Measurements from ENCODE around the gene CA4.
A peak's percentile ranks its signal among the peaks of the same experiment; 100 is the strongest.

The CA4 gene

GRCh38 chr17:60141111-60142018 is 8.4 kb upstream of the CA4 start:
- no peaks in the 10 kb centered on the region for H3K79me1 ChIP-seq (ENCODE audit: low read depth, low read length)
- peak overlapping the region; percentile 63 for H3K14ac ChIP-seq (ENCODE audit: low read length)
- peak overlapping the region; percentile 31 for H3K4ac ChIP-seq (ENCODE audit: low read length)
- peak overlapping the region; percentile 88 for H3K18ac ChIP-seq (ENCODE audit: low read length)
- peak overlapping the region; percentile 83 for H2AFZ ChIP-seq (ENCODE audit: low read length)
- DNase-seq (ENCODE audit: low spot score), result no peak
- no peak overlapping the region for H4K91ac ChIP-seq (ENCODE audit: low read depth, low read length, poor library complexity)
- peak overlapping the region; percentile 91 for H2BK12ac ChIP-seq (ENCODE audit: low read length)
- no peaks in the 10 kb centered on the region for H3K36me3 ChIP-seq (replicated peaks in 1 of 2; ENCODE audit: control insufficient read depth in 2 of 2, insufficient read depth in 2 of 2, low read length in 2 of 2)
- peak overlapping the region; percentile 82 for H2AK5ac ChIP-seq (ENCODE audit: low read depth, low read length)
- H3K4me3 ChIP-seq (ENCODE audit: low read length in 2 of 2), result peak overlapping the region; percentile 18 to 25
- peak overlapping the region; percentile 61 for H3K4me2 ChIP-seq (ENCODE audit: insufficient read depth, low read length, poor library complexity, severe bottlenecking)
- H2BK120ac ChIP-seq (ENCODE audit: low read depth, low read length), result no peak overlapping the region
- peaks cover 26 to 47% (median 38%) of the 10 kb centered on the region in 3 experiments for H3K27me3 ChIP-seq (ENCODE audit: control insufficient read depth in 3 of 3, insufficient read depth in 3 of 3, low read depth in 1 of 3, low read length in 3 of 3)
- peaks cover 0 to 3% of the 10 kb centered on the region in 2 donors for H3K9me3 ChIP-seq (replicated peaks in 1 of 2; ENCODE audit: control insufficient read depth in 2 of 2, insufficient read depth in 1 of 2, low read depth in 1 of 2, low read length in 2 of 2)
- no peak overlapping the region for H4K8ac ChIP-seq (ENCODE audit: low read depth, low read length)
- peaks cover 32 to 37% of the 10 kb centered on the region in 2 donors for H3K4me1 ChIP-seq (ENCODE audit: control insufficient read depth in 2 of 2, insufficient read depth in 1 of 2, low read depth in 1 of 2, low read length in 2 of 2)
- H3K9ac ChIP-seq (ENCODE audit: low read depth, low read length, poor library complexity), result no peak overlapping the region
- no peak overlapping the region for H3K27ac ChIP-seq (replicated peaks; ENCODE audit: low read length)
- no peak overlapping the region for H2BK5ac ChIP-seq (ENCODE audit: low read length)
- H2BK15ac ChIP-seq (ENCODE audit: low read length), result no peak overlapping the region
- WGBS, 2 donors (ENCODE audit: extremely low coverage in 2 of 2, insufficient read length in 2 of 2, insufficient replicate concordance in 1 of 2), result no CpG with 5 or more reads among the region's 52 CpGs
- peak overlapping the region; percentile 47 for H3K23ac ChIP-seq (ENCODE audit: low read depth, low read length, poor library complexity)

DNA sequence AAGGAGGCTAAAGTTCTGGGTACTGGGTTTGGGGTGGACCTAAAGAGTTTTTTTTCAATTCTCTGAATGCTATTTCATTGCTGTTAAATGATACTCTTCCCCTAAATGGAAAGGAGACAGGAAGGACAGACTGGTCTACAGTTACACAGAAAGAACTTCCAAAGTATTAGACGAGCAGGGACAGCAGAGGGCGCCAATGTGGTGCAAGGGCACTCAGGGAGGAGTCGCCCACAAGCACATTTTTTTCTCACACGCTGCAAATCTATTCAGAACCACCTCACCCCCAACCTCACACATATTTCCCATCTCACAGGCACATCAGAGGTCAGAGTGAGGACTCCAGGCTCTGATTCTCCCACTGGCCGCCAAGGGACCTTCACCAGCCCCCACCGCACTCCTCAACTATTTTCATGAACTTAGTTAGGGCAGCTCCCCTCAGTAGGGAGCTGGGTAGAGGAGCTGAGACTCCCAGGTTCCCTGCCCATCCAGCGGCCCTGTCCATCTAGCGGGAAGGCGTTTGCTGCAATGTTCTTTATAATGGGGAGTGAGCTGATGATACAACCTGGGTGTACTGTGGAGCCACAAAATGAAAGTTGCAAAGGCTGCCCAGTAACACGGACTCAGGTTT is 6.8 kb upstream of the CA4 start:
- H3K9ac ChIP-seq (ENCODE audit: low read depth, low read length, poor library complexity), result no peak overlapping the region
- H3K36me3 ChIP-seq (replicated peaks in 1 of 2; ENCODE audit: control insufficient read depth in 2 of 2, insufficient read depth in 2 of 2, low read length in 2 of 2), result no peaks in the 10 kb centered on the region
- peak overlapping the region; percentile 91 for H2AFZ ChIP-seq (ENCODE audit: low read length)
- no peak overlapping the region for H2BK5ac ChIP-seq (ENCODE audit: low read length)
- H3K4ac ChIP-seq (ENCODE audit: low read length), result no peak overlapping the region
- H2BK15ac ChIP-seq (ENCODE audit: low read length), result no peak overlapping the region
- peak overlapping the region; percentile 80 for H3K27ac ChIP-seq (replicated peaks; ENCODE audit: low read length)
- no peak overlapping the region for H4K91ac ChIP-seq (ENCODE audit: low read depth, low read length, poor library complexity)
- no peak overlapping the region for H2BK12ac ChIP-seq (ENCODE audit: low read length)
- H3K9me3 ChIP-seq (replicated peaks in 1 of 2; ENCODE audit: control insufficient read depth in 2 of 2, insufficient read depth in 1 of 2, low read depth in 1 of 2, low read length in 2 of 2), result peaks cover 0 to 3% of the 10 kb centered on the region in 2 donors
- peak; percentile 79 for DNase-seq (ENCODE audit: low spot score)
- H2BK120ac ChIP-seq (ENCODE audit: low read depth, low read length), result no peak overlapping the region
- no peak overlapping the region for H2AK5ac ChIP-seq (ENCODE audit: low read depth, low read length)
- H3K27me3 ChIP-seq (ENCODE audit: control insufficient read depth in 3 of 3, insufficient read depth in 3 of 3, low read depth in 1 of 3, low read length in 3 of 3), result peaks cover 26 to 59% (median 36%) of the 10 kb centered on the region in 3 experiments
- peaks cover 32% of the 10 kb centered on the region in 2 donors for H3K4me1 ChIP-seq (ENCODE audit: control insufficient read depth in 2 of 2, insufficient read depth in 1 of 2, low read depth in 1 of 2, low read length in 2 of 2)
- no peaks in the 10 kb centered on the region for H3K79me1 ChIP-seq (ENCODE audit: low read depth, low read length)
- H3K14ac ChIP-seq (ENCODE audit: low read length), result no peak overlapping the region
- H4K8ac ChIP-seq (ENCODE audit: low read depth, low read length), result no peak overlapping the region
- no peak overlapping the region for H3K23ac ChIP-seq (ENCODE audit: low read depth, low read length, poor library complexity)
- WGBS, 2 donors (ENCODE audit: extremely low coverage in 2 of 2, insufficient read length in 2 of 2, insufficient replicate concordance in 1 of 2), result no CpG with 5 or more reads among the region's 10 CpGs
- H3K4me2 ChIP-seq (ENCODE audit: insufficient read depth, low read length, poor library complexity, severe bottlenecking), result peak overlapping the region; percentile 61
- peak overlapping the region; percentile 61 for H3K18ac ChIP-seq (ENCODE audit: low read length)
- peak overlapping the region in 1 of 2 donors; percentile 24 for H3K4me3 ChIP-seq (ENCODE audit: low read length in 2 of 2)

DNA sequence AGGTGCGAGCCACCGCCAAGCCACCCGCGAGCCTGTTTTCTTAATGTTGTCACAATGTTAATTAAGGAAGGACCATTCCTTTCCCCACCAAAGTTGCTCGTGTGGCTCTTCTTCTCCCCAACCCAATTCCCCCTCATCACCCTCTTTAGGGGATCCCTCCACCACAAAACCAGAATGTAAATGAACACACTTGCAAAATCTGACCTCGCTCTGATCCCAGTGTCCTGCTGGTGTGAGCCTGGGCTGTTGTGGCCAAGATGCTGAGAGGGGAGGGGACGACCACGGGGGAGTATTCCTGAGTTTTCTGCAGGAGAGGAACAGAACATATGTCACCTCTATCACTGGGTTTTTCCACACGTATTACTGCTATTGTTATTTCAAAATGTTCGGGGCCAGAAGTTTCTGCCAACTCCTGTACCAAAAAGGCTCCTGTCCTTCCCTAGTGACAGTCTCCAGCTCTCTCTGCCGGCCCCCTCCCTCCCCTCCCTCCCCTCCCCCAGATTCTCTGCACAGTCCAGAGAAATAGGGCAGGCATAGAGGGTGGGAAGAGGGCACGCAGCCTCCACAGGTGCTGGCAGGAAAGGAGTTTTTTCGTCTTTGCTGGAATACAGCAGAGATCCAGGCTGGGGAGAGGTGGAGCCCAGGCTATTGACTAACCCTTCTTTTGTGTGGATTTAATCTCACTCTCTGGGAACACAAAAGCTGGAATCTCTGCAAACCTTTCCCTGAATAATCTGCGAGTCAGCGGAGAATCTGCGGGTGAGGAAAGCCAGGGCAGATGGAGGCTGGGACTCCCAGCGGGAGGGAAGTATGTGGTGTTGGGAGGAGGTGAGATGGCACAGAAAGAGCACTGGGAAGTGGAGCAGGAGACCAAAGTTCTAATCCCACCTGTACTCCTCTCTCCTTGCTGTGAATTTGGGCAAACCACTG is 4.5 kb upstream of the CA4 start:
- Histone ChIP-seq H3K4me3 (ENCODE audit: low read length in 2 of 2) (peak overlapping the region in 1 of 2 donors; percentile 8), H3K36me3 (replicated peaks in 1 of 2; ENCODE audit: control insufficient read depth in 2 of 2, insufficient read depth in 2 of 2, low read length in 2 of 2) (no peaks in the 10 kb centered on the region), H3K9ac (ENCODE audit: low read depth, low read length, poor library complexity) (no peak overlapping the region), H3K4ac (ENCODE audit: low read length) (no peak overlapping the region), H3K27ac (replicated peaks; ENCODE audit: low read length) (peak overlapping the region; percentile 87), H4K91ac (ENCODE audit: low read depth, low read length, poor library complexity) (no peak overlapping the region), H3K27me3 (ENCODE audit: control insufficient read depth in 3 of 3, insufficient read depth in 3 of 3, low read depth in 1 of 3, low read length in 3 of 3) (peaks cover 15 to 59% (median 16%) of the 10 kb centered on the region in 3 experiments), H2BK120ac (ENCODE audit: low read depth, low read length) (peak overlapping the region; percentile 10), H2BK15ac (ENCODE audit: low read length) (no peak overlapping the region), H3K18ac (ENCODE audit: low read length) (peak overlapping the region; percentile 32), H3K23ac (ENCODE audit: low read depth, low read length, poor library complexity) (no peak overlapping the region), H2AK5ac (ENCODE audit: low read depth, low read length) (no peak overlapping the region), H2BK5ac (ENCODE audit: low read length) (no peak overlapping the region), H3K79me1 (ENCODE audit: low read depth, low read length) (peaks cover 2% of the 10 kb centered on the region), H3K14ac (ENCODE audit: low read length) (no peak overlapping the region), H2AFZ (ENCODE audit: low read length) (peak overlapping the region; percentile 54), H3K4me1 (ENCODE audit: control insufficient read depth in 2 of 2, insufficient read depth in 1 of 2, low read depth in 1 of 2, low read length in 2 of 2) (peaks cover 42 to 46% of the 10 kb centered on the region in 2 donors), H4K8ac (ENCODE audit: low read depth, low read length) (no peak overlapping the region), H3K4me2 (ENCODE audit: insufficient read depth, low read length, poor library complexity, severe bottlenecking) (peak overlapping the region; percentile 29), H2BK12ac (ENCODE audit: low read length) (no peak overlapping the region), H3K9me3 (replicated peaks in 1 of 2; ENCODE audit: control insufficient read depth in 2 of 2, insufficient read depth in 1 of 2, low read depth in 1 of 2, low read length in 2 of 2) (peaks cover 0 to under 1% of the 10 kb centered on the region in 2 donors)
- peak; percentile 71 for DNase-seq (ENCODE audit: low spot score)
- WGBS, 2 donors (ENCODE audit: extremely low coverage in 2 of 2, insufficient read length in 2 of 2, insufficient replicate concordance in 1 of 2), result no CpG with 5 or more reads among the region's 17 CpGs
